SH-SY5Y (cell line): Measurements from ENCODE around the gene TANGO2.

Experiments used
- GATA2 ChIP-seq: IDR thresholded peaks from 2 replicates; pipeline ENCODE4 v1.6.1; 2011; ENCODE audit warnings: mild to moderate bottlenecking, low read depth, low read length
- GATA3 ChIP-seq: IDR thresholded peaks from 2 replicates; pipeline ENCODE4 v1.6.1; 2011; ENCODE audit warnings: low read depth, mild to moderate bottlenecking, low read length, moderate library complexity

DNA sequence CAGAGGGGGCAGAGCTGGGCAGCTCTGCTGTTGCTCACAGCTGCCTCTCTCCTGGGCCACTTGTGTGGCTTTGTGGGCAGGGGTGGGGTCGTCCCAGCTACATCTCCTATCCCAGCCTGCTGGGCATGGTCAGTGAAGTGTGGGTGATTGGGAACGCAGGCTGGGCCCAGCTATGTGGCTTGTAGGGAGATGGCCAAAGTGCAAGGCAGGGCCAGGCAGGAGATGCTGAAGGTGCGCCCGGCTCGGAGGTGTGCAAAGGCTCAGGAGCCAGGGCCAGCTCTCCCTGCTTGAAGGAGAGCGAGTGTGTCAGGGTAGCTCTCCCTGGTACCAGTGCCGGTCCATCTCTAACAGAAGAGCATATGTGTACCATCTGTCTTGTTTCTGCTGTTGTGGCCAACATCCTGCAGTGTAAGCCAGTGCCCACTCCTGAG lies 86.6 kb downstream of the TANGO2 start:
- no peak for TF ChIP-seq GATA2
- no peak for TF ChIP-seq GATA3
